ENCODE measurements around the gene EBF4.

DNA sequence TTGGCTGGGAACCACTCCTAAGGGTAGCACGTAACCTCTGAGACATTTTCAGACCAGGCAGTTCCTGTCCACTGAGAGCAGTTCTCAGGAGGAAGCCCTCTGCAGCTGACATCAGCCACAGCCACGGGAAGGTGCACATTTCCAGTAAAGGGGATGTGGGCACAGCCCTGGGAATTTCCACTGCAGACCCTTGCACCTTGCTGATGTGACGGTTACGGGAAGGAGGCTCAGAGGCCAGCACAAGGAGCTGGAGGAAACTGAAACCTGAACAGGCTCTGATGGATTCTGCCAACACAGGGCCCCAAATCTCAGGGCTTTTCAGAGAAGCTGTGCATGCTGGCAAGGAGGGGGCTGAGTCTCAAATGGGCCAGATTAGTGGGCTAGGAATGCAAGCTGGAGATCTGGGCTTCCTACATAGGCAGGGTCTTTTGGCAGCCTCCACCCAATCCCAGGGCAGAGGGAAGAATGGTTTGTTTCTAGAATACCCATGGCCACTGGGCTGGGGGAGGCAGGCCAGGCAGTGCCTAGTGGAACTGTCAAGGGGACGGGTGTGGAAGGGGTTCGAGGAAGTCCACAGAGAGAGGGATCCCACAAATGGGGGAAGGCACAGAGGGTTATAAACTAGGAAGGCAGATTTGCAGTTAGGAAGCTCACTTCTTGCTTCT is 14.2 kb downstream of the EBF4 start:
- TF ChIP-seq ZNF396 (CRISPR knock-in tag; IDR thresholded peaks at IDR 0.05; ENCODE audit: borderline replicate concordance) (no peak), NFYB (CRISPR knock-in tag; conservative IDR thresholded peaks at IDR 0.05; ENCODE audit: low read depth) (no peak), EMX1 (CRISPR knock-in tag; IDR thresholded peaks at IDR 0.05) (no peak), CREM (CRISPR knock-in tag; IDR thresholded peaks at IDR 0.05) (no peak), E2F5 (CRISPR knock-in tag; IDR thresholded peaks at IDR 0.05) (no peak), CTCF (IDR thresholded peaks at IDR 0.05) (no peak), STAT6 (CRISPR knock-in tag; conservative IDR thresholded peaks at IDR 0.05; ENCODE audit: low read depth) (no peak), CBFB (CRISPR knock-in tag; IDR thresholded peaks at IDR 0.05; ENCODE audit: low read depth) (no peak), MAX (CRISPR knock-in tag; IDR thresholded peaks at IDR 0.05) (no peak), ZNF317 (CRISPR knock-in tag; IDR thresholded peaks at IDR 0.05; ENCODE audit: borderline replicate concordance, low read depth) (no peak), FOXK1 (CRISPR knock-in tag; IDR thresholded peaks at IDR 0.05) (no peak), ESRRA (CRISPR knock-in tag; IDR thresholded peaks at IDR 0.05; ENCODE audit: borderline replicate concordance) (no peak)
